ENCODE data around the gene GPR35.
A peak's percentile ranks its signal among the peaks of the same experiment; 100 is the strongest.
"Not testable (repeated sequence)": the region's sequence is repeated elsewhere in the genome, so short reads cannot be mapped to it uniquely, and the experiment has no call there.

The GPR35 gene

DNA sequence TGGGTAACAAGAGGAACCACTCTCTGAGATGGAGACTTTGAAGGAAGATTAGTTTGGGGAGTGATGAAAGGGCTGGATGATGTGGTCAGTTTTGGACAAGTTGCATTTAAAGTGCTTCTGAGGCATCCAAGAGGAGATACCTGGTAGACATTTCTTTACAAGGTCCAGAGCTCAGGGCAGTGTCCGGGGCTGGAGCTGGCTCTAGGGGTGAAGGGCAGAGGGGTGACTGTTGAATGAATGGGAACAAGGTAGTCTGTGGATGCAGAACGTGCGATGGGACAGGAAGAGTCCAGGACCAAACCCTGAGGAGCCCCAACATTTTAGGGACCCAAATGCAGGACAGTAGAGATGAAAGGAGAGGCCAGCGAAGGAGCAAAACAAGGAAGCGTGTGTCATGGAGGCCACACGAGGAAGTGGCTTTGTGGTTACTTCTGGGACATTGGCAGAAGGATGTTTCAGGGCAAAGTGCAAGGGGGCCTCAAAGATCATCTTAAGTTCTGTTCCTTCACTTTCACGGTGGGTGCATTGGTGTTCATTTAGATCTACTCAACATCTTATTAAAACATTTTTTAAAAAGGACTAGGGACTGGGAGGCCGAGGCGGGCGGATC is 13.6 kb upstream of the GPR35 start:
- peak overlapping the region in 4 of 11 experiments; percentile 8 to 51 (median 41); a peak in 5 of 22 replicates for H3K9ac ChIP-seq
- peak overlapping the region; percentile 46 to 92 (median 70) for H3K4me2 ChIP-seq
- H3K36me3 ChIP-seq: peaks cover 0 to 19% (median 7%) of the 10 kb centered on the region in 11 experiments; a peak in 10 of 22 replicates
- H3K4me3 ChIP-seq: no peak overlapping the region; a peak in 1 of 20 replicates
- peak overlapping the region in 7 of 11 experiments; percentile 53 to 85 (median 69); a peak in 15 of 22 replicates for H3K27ac ChIP-seq
- peaks cover 20 to 47% (median 32%) of the 10 kb centered on the region in 10 experiments for H3K4me1 ChIP-seq
- H3K27me3 ChIP-seq: no peaks in the 10 kb centered on the region
- peaks cover 0 to 8% (median 6%) of the 10 kb centered on the region in 11 experiments; a peak in 18 of 22 replicates for H3K9me3 ChIP-seq (replicated peaks in 1 of 11)
- no peaks in the 10 kb centered on the region for H4K20me1 ChIP-seq
- TF ChIP-seq Cebpa-rat (IDR thresholded peaks at IDR 0.05): no peak

DNA sequence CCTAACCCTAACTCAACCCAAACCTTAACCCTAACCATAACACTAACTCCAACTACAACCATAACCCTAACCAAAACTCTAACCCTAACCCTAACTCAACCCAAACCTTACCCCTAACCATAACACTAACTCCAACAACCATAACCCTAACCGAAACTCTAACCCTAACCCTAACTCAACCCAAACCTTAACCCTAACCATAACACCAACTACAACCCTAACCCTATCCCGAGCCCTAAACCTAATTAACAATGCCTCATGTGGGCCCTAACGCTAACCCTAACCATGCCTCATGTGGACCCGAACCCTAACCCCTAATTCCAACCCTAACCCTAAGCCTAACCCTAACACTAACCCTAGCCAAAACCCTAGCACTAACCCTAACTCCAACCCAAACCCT is 11.5 kb upstream of the GPR35 start:
- H4K20me1 ChIP-seq: no peaks in the 10 kb centered on the region
- H3K9me3 ChIP-seq (replicated peaks in 1 of 11): peaks cover 16 to 28% (median 22%) of the 10 kb centered on the region in 11 experiments
- TF ChIP-seq Cebpa-rat (IDR thresholded peaks at IDR 0.05): no peak

GRCh38 chr2:240614391-240614790 is 10.9 kb upstream of the GPR35 start:
- Histone ChIP-seq H3K27me3 (no peaks in the 10 kb centered on the region), H3K9me3 (replicated peaks in 1 of 11) (peaks cover 16 to 29% (median 22%) of the 10 kb centered on the region in 11 experiments), H3K27ac (no peak overlapping the region), H3K36me3 (peaks cover 0 to 37% (median 22%) of the 10 kb centered on the region in 11 experiments; a peak in 13 of 22 replicates), H3K4me3 (no peak overlapping the region), H3K4me2 (no peak overlapping the region), H4K20me1 (no peaks in the 10 kb centered on the region), H3K9ac (no peak overlapping the region), H3K4me1 (peaks cover 20 to 56% (median 34%) of the 10 kb centered on the region in 10 experiments)
- no peak for TF ChIP-seq Cebpa-rat (IDR thresholded peaks at IDR 0.05)

More for the DNA sequence above, 11.5 kb upstream of the GPR35 start:
- H3K27me3 ChIP-seq: no peaks in the 10 kb centered on the region
- peaks cover 0 to 34% (median 18%) of the 10 kb centered on the region in 11 experiments; a peak in 13 of 22 replicates for H3K36me3 ChIP-seq
- no peak overlapping the region for H3K4me3 ChIP-seq
- no peak overlapping the region for H3K9ac ChIP-seq
- peak overlapping the region in 3 of 11 experiments; percentile 65 to 92 (median 86); a peak in 4 of 22 replicates for H3K4me2 ChIP-seq
- H3K27ac ChIP-seq: no peak overlapping the region
- H3K4me1 ChIP-seq: peaks cover 20 to 50% (median 32%) of the 10 kb centered on the region in 10 experiments

DNA sequence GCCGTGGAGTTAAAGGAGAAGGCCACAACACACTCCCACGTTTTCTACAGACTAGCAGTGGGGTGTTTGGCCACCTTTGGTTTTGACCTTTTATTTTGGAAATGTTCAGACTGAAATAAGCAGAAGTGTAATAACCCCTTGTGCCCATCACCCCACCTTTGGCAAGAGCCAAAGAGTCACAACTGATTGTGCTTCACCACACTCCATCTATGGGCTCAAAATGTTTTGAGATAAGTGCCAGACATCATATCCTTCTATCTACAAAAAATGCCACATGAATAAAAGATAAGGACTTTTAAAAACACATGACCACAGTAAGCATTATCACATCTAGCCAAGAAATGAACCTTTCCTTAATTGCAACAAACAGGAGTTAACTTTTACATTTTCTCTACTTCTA is 9.9 kb upstream of the GPR35 start:
- H3K27ac ChIP-seq: peak overlapping the region in 1 of 11 experiments; percentile 15; a peak in 1 of 22 replicates
- H3K9ac ChIP-seq: no peak overlapping the region
- H3K4me2 ChIP-seq: peak overlapping the region in 5 of 11 experiments; percentile 10 to 54 (median 47); a peak in 6 of 22 replicates
- peaks cover 0 to 37% (median 22%) of the 10 kb centered on the region in 11 experiments; a peak in 13 of 22 replicates for H3K36me3 ChIP-seq
- H3K4me3 ChIP-seq: no peak overlapping the region
- no peaks in the 10 kb centered on the region for H3K27me3 ChIP-seq
- no peak for TF ChIP-seq Cebpa-rat (IDR thresholded peaks at IDR 0.05)
- peaks cover 26 to 66% (median 44%) of the 10 kb centered on the region in 10 experiments for H3K4me1 ChIP-seq
- H3K9me3 ChIP-seq (replicated peaks in 1 of 11): peaks cover 16 to 29% (median 22%) of the 10 kb centered on the region in 11 experiments
- H4K20me1 ChIP-seq: no peaks in the 10 kb centered on the region

- peaks cover 0 to 37% (median 22%) of the 10 kb centered on the region in 11 experiments; a peak in 13 of 22 replicates for H3K36me3 ChIP-seq
- H3K27me3 ChIP-seq: no peaks in the 10 kb centered on the region
- peak overlapping the region in 8 of 11 experiments; percentile 4 to 54 (median 47); a peak in 13 of 22 replicates for H3K4me2 ChIP-seq
- no peak overlapping the region for H3K4me3 ChIP-seq
- no peak for TF ChIP-seq Cebpa-rat (IDR thresholded peaks at IDR 0.05)
- H3K9ac ChIP-seq: no peak overlapping the region
- H4K20me1 ChIP-seq: no peaks in the 10 kb centered on the region
- peaks cover 32 to 69% (median 48%) of the 10 kb centered on the region in 10 experiments for H3K4me1 ChIP-seq
- H3K9me3 ChIP-seq (replicated peaks in 1 of 11): peaks cover 16 to 29% (median 22%) of the 10 kb centered on the region in 11 experiments
- peak overlapping the region in 1 of 11 experiments; percentile 15; a peak in 2 of 22 replicates for H3K27ac ChIP-seq
Measured at GRCh38 chr2:240615820-240616547, 9.3 kb upstream of the GPR35 start.

GRCh38 chr2:240616860-240617666 is 8.2 kb upstream of the GPR35 start:
- H3K36me3 ChIP-seq: peaks cover 0 to 37% (median 22%) of the 10 kb centered on the region in 11 experiments; a peak in 12 of 22 replicates
- H4K20me1 ChIP-seq, H3K27ac ChIP-seq, H3K27me3 ChIP-seq, H3K4me3 ChIP-seq, H3K9ac ChIP-seq, H3K4me2 ChIP-seq: not testable (repeated sequence)
- H3K9me3 ChIP-seq (replicated peaks in 1 of 11): peaks cover 16 to 29% (median 22%) of the 10 kb centered on the region in 11 experiments
- H3K4me1 ChIP-seq: peaks cover 38 to 69% (median 49%) of the 10 kb centered on the region in 10 experiments

- H4K20me1 ChIP-seq: no peaks in the 10 kb centered on the region
- no peak overlapping the region for H3K9ac ChIP-seq
- peak overlapping the region in 3 of 11 experiments; percentile 89 to 94 (median 93); a peak in 6 of 22 replicates for H3K4me2 ChIP-seq
- H3K4me3 ChIP-seq: no peak overlapping the region
- no peaks in the 10 kb centered on the region for H3K27me3 ChIP-seq
- H3K9me3 ChIP-seq (replicated peaks in 1 of 11): peaks cover 16 to 29% (median 22%) of the 10 kb centered on the region in 11 experiments
- peaks cover 0 to 29% (median 14%) of the 10 kb centered on the region in 11 experiments; a peak in 11 of 22 replicates for H3K36me3 ChIP-seq
- peak overlapping the region in 3 of 11 experiments; percentile 17 to 91 (median 84); a peak in 3 of 22 replicates for H3K27ac ChIP-seq
- peaks cover 46 to 69% (median 54%) of the 10 kb centered on the region in 10 experiments for H3K4me1 ChIP-seq
- no peak for TF ChIP-seq Cebpa-rat (IDR thresholded peaks at IDR 0.05)
Measured at GRCh38 chr2:240618776-240619175, 6.5 kb upstream of the GPR35 start.

DNA sequence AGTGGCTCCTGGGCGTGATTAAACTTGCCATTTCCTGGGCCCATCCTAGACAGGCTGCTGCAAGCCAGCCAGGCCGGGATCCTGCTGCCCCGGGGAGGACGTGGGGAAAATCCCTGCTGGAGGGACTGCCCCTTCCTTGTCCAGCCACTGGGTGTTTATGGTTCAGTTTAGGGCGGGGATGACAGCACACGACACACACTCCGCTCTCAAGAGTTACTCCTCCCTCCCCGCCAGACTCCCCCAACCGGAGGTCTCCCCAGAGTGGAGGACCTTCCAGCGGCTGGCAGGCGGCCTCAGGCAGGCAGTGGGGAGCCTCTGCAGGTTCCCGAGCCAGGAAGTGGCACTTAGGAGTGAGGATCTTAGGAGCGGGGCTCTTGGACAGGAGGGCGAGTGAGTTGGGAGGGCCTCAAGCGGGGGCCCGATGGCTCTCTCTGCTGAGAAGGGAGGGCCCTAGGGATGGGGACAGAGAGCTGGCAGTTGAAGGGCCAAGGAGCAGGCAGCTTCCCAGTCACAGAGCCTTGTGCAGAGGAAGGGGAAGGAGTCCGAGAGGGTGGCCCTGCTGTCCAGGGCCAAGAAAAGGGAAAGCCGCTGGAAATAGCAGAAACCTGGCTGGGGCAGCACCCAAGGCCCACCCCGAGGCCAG is 5.7 kb upstream of the GPR35 start:
- Histone ChIP-seq H3K36me3 (peaks cover 0 to 29% (median 14%) of the 10 kb centered on the region in 11 experiments; a peak in 11 of 22 replicates), H3K9ac (peak overlapping the region; percentile 45 to 76 (median 68); a peak in 15 of 22 replicates)

More for the DNA sequence above, 5.7 kb upstream of the GPR35 start:
- Histone ChIP-seq H3K4me2 (peak overlapping the region; percentile 78 to 94 (median 86); a peak in 19 of 22 replicates), H3K27me3 (no peaks in the 10 kb centered on the region), H3K9me3 (replicated peaks in 1 of 11) (peaks cover 16 to 28% (median 22%) of the 10 kb centered on the region in 11 experiments), H3K4me1 (peaks cover 55 to 78% (median 62%) of the 10 kb centered on the region in 10 experiments), H4K20me1 (no peaks in the 10 kb centered on the region), H3K27ac (peak overlapping the region; percentile 36 to 92 (median 86)), H3K4me3 (peak overlapping the region in 3 of 10 experiments; percentile 33 to 42 (median 34); a peak in 5 of 20 replicates)
- no peak for TF ChIP-seq Cebpa-rat (IDR thresholded peaks at IDR 0.05)

All from BLaER1 treated with 17β-estradiol and CSF1 and Interleukin-3, amounts not matched to agents 10 nM and 100 nM (cell line).